NCI-H69 (cell line): ENCODE results near the gene CDK5RAP3.

Experiments
- DNase-seq: peaks from one replicate; lab custom pipeline; 2025; lab: John Stamatoyannopoulos, UW

CDK5RAP3 gene

GRCh38 chr17:47975189-47975822 is 4.4 kb downstream of the CDK5RAP3 start:
- no peak for DNase-seq

GRCh38 chr17:47975823-47976205 is 4.9 kb downstream of the CDK5RAP3 start:
- DNase-seq: no peak

GRCh38 chr17:47978324-47978723 is 7.4 kb downstream of the CDK5RAP3 start:
- peak; percentile 87 for DNase-seq

DNA sequence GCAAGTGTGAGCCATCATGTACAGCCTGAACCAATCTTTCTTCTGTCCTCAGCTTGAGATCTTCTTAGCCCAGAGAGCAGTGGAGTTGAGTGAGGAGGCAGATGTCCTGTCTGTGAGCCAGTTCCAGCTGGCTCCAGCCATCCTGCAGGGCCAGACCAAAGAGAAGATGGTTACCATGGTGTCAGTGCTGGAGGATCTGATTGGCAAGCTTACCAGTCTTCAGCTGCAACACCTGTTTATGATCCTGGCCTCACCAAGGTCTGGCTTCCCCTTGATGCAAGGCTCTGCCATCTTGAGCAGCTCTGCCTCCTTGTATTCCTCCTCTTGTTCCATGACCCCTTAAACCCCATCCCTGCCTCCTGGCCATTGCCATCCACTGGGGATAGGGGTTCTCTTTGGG is 9.6 kb downstream of the CDK5RAP3 start:
- peak; percentile 75 for DNase-seq

- DNase-seq: no peak
Measured at GRCh38 chr17:47981462-47981861, 10.5 kb downstream of the CDK5RAP3 start.

DNA sequence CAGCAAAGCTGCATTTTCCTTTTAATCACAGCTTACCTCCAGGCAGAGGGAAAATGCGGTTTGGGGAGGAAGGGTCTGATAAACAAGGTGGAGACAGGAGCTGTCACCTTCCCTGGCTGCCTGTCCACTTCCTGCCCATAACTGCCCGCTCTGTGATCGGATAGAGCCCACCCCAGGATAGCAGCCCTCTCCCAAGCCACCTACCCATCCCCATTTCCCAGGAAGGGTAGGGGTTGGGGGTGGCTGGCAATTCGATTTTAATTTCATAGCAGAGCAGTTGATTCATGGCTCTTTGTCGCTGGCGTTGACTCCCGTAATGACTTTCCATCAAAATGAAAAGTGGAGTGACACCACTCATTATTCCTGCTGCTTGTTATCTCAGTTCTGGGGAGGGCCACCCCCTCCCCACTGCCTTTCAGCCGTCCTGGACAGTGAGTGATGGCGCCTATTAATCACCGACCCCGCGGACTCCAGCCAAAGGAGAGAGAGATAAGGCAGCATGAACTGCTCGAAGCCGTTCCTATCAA is 11.2 kb downstream of the CDK5RAP3 start:
- no peak for DNase-seq

GRCh38 chr17:47982645-47983390 is 11.9 kb downstream of the CDK5RAP3 start:
- DNase-seq: peak; percentile 49

GRCh38 chr17:47983492-47984223 is 12.7 kb downstream of the CDK5RAP3 start:
- DNase-seq: no peak

GRCh38 chr17:47986520-47986919 is 15.6 kb downstream of the CDK5RAP3 start:
- DNase-seq: peak; percentile 55

- peak; percentile 98 for DNase-seq
Measured at GRCh38 chr17:47987240-47987835, 16.4 kb downstream of the CDK5RAP3 start.

DNA sequence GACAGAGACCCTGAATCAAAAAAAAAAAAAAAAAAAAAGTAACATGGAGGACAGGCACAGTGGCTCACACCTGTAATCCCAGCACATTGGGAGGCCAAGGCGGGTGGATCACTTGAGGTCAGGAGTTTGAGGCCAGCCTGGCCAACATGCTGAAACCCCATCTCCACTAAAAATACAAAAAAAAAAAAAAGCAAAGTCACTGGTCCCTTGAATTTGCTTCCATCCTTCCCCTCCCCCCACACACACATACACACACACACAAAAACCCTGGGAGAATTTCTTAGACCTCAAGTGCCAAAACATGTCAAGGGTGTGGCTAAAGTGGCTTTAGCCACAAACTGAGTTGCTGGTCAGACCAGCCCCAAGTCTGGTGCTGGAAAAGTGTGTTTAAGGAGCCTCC is 17.5 kb downstream of the CDK5RAP3 start:
- peak; percentile 46 for DNase-seq

GRCh38 chr17:47989159-47989558 is 18.2 kb downstream of the CDK5RAP3 start:
- DNase-seq: no peak

GRCh38 chr17:47989700-47990099 is 18.8 kb downstream of the CDK5RAP3 start:
- DNase-seq: peak; percentile 51

- DNase-seq: peak; percentile 85
Measured at GRCh38 chr17:47990962-47991731, 20.2 kb downstream of the CDK5RAP3 start.

GRCh38 chr17:47992216-47992615 is 21.3 kb downstream of the CDK5RAP3 start:
- peak; percentile 71 for DNase-seq

DNA sequence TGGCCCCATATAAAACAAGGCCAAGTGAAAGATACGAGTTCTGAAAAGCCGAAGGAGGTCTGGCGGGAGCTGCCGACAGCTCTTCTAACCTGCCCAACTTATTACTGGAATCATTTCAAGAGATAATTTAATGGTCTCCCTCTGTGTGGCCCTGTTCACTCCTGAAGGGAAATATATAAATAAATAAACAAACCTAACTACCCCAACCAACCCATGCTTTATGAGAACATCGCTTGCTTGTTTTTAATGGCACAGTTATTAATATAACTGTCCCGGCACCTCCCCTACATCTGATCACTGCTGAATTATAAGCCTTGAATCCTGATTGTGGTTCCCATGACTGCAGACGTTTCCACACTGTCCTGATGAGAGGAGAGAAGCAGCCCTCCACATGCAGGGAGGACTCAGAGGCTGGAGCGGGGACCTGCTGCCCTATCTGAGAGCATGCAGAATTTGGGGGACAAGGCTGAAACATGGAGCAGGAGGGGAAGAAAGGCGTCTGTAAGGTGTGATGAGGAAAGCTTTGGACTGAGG is 22.2 kb downstream of the CDK5RAP3 start:
- DNase-seq: peak; percentile 73

DNA sequence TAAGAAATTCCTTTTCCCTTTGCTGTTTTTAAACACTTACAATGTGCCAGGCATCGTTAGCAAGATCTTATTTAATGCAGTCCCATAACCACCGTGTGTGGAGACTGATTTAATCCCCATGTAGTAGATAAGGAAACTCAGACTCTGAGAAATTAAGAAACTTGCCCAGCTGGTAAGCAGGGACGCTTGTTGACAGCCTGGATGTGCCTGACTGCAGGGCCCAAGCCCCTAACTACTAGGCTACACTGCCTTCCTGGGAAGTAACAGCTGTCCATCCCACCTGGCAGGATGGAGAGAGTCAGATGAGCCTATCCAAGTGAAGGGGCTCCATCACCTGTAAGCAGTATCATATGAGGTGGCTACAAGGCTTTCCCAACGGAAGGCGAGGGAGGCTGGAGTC is 23.1 kb downstream of the CDK5RAP3 start:
- DNase-seq: peak; percentile 36

DNA sequence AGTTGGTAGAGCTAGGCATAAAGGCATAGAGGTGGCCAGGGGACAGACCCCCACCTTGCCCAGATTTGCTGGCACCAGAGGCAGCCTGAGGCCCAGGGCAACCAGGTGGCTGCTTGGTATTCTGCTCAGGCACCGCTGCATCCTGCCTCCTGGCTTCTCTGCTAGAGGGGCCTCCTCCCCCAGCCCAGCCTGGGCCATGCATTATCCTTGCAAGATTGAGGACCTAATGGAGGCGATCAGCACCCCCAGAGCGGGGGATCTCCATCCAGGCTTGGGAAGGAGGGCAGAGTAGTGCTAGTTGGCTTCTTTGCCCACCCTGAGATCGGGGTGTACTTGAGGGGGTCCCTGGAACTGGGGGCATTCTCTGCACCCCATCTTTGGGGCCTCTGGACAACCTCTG is 23.8 kb downstream of the CDK5RAP3 start:
- peak; percentile 44 for DNase-seq

DNA sequence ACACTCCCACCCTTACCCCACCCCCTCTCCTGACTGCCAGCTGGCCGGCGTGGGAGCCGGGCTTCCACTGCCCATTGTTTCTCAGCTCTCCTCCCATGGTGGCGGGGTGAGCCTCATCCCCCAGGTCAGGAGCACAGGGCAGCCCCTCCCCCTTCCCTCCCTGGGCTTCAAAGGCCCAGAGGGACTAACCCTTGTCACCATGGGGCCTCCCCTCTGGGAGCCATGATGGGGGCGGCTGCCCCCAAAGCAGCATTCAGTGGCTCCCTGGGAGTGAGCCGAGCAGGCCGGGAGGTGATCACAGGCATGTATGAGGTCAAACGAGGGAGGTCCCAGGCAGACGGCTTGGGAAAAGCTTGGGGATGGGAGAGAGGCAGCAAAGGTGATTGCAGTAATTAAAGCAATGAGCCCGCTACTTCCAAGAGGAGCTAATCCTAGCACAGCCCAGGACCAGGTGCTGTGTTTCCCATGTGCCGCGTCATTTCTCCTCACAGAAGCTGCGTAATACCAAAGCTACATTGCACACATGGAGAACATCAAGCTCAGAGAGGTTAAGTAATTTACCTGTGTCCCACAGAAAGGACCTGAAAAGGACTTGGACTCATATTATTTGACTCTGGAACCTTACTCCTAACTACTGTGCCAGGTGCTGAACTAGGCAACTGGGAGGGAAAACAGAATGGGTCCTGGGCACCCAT is 24.5 kb downstream of the CDK5RAP3 start:
- DNase-seq: peak; percentile 72

- DNase-seq: peak; percentile 58
Measured at GRCh38 chr17:47996201-47996600, 25.3 kb downstream of the CDK5RAP3 start.

DNA sequence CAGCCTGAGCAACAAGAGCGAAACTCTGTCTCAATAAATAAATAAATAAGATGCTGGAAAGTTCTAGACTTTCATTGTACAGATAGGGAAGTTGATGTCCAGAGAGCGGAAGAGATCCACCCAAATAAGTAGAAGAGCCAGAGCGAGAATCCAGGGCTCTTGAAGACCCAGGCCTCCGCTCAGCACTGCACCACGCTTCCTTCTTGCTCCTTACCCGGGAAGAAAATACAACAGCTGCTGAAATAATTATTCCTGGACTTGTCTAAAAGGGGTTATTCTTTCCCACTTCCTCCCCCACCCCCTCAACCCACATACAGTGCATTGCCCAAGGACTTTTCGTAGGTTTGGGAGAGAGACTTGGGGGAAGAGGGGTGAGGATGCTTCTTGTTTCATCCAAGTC is 26.7 kb downstream of the CDK5RAP3 start:
- no peak for DNase-seq
